A549 (cell line): ENCODE data around the gene VPS72. TPM values are rescaled to one million over a fixed set of nuclear protein-coding genes. Genes with fewer than 3 reads are reported as not detected.

Source experiments
- ATAC-seq, 2 experiments: fragments of 200-7000 bp in 1 of 2; fragments of >200 bp in 1 of 2; cut with Nextera tagmentation in 1 of 2; cut with Tn5 transposase in 1 of 2; 3 replicates each; pipeline versions ENCODE4 v1.8.0 to v1.9.1; 2018 to 2020; ENCODE audit warnings: mild to moderate bottlenecking in 1 of 2, moderate library complexity in 1 of 2
- CTCF ChIA-PET: fragments of 300-600 bp; sonication (Branson Sonifier 250); formaldehyde crosslinking; extraction: SDS; loops from one replicate; lab custom pipeline; 2021; ENCODE audit warnings: antibody characterized with exemption, inconsistent platforms; lab: Yijun Ruan, JAX
- POLR2A ChIA-PET: fragments of 350-600 bp; formaldehyde crosslinking; extraction: SDS; loops from one replicate; lab custom pipeline; 2021; ENCODE audit warnings: antibody characterized with exemption, inconsistent platforms; lab: Yijun Ruan, JAX
- DNase-seq, 2 experiments: peaks; one replicate each; pipeline versions ENCODE4 v3.0.0 to v3.0.0-alpha.2; 2011 to 2016; ENCODE audit warnings: low read depth in 1 of 2, low spot score in 1 of 2
- FAIRE-seq: peaks from 2 replicates; lab custom pipeline; 2011; peaks lifted over from hg19 to GRCh38; lab: Jason Lieb, UNC
- H3K27ac ChIP-seq, 2 experiments: fragments of >200 bp; sonication (Bioruptor Twin); formaldehyde crosslinking; 3 replicates each; pipeline ENCODE4 v1.5.1; 2016 to 2017
- H3K4me1 ChIP-seq: fragments of >200 bp; sonication (Bioruptor Twin); formaldehyde crosslinking; 3 replicates; pipeline ENCODE4 v1.6.1; 2016
- H3K4me2 ChIP-seq: fragments of >200 bp; sonication (Bioruptor Twin); formaldehyde crosslinking; 3 replicates; pipeline ENCODE4 v1.6.1; 2016
- H3K4me3 ChIP-seq: fragments of >200 bp; sonication (Bioruptor Twin); formaldehyde crosslinking; 3 replicates; pipeline ENCODE4 v1.5.1; 2016
- H3K9me3 ChIP-seq: fragments of >200 bp; sonication (Bioruptor Twin); formaldehyde crosslinking; 3 replicates; pipeline ENCODE4 v1.6.1; 2016
- BHLHE40 ChIP-seq: IDR thresholded peaks from 2 replicates; pipeline ENCODE4 v1.6.1; 2012; ENCODE audit warnings: low read depth, low read length, inconsistent platforms
- CBX2 ChIP-seq: fragments of 200-600 bp; sonication (generic); IDR thresholded peaks from 2 replicates; pipeline ENCODE4 v1.6.1; 2016; ENCODE audit warnings: low read depth, mild to moderate bottlenecking, borderline replicate concordance
- CBX8 ChIP-seq: fragments of 200-600 bp; sonication (generic); IDR thresholded peaks from 2 replicates; pipeline ENCODE4 v1.6.1; 2016
- CEBPB ChIP-seq, 2 experiments: fragments of >200 bp in 1 of 2; sonication (Bioruptor Twin) in 1 of 2; formaldehyde crosslinking in 1 of 2; IDR thresholded peaks; 2 replicates each; pipeline ENCODE4 v1.6.1; 2012 to 2016
- CHD2 ChIP-seq: fragments of 150-350 bp; IDR thresholded peaks from 2 replicates; pipeline ENCODE4 v1.6.1; 2014; ENCODE audit warnings: low read length; ENCODE audit not compliant: partially characterized antibody
- CHD4 ChIP-seq: fragments of 200-600 bp; sonication (generic); IDR thresholded peaks from 2 replicates; pipeline ENCODE4 v1.6.1; 2016; ENCODE audit warnings: antibody characterized with exemption, mild to moderate bottlenecking, borderline replicate concordance
- EHMT2 ChIP-seq: fragments of 200-600 bp; sonication (generic); IDR thresholded peaks from 2 replicates; pipeline ENCODE4 v1.6.1; 2016; ENCODE audit warnings: antibody characterized with exemption, low read depth, mild to moderate bottlenecking, moderate library complexity
- FOSL2 ChIP-seq, 2 experiments: fragments of 450-650 bp in 1 of 2; fragments of >200 bp in 1 of 2; sonication (Bioruptor Twin) in 1 of 2; formaldehyde crosslinking; IDR thresholded peaks; 2 replicates each; pipeline versions ENCODE4 v1.5.0 to v1.6.1; 2016 to 2020; ENCODE audit warnings: mild to moderate bottlenecking in 1 of 2, moderate library complexity in 1 of 2
- FOXS1 ChIP-seq: fragments of 250-450 bp; sonication (Bioruptor Pico); IDR thresholded peaks from 2 replicates; pipeline ENCODE4 v1.5.0; 2020; ENCODE audit warnings: mild to moderate bottlenecking, moderate library complexity
- HEYL ChIP-seq: fragments of 250-450 bp; sonication (Bioruptor Pico); IDR thresholded peaks from 2 replicates; pipeline ENCODE4 v1.8.0; 2021; ENCODE audit warnings: mild to moderate bottlenecking, moderate library complexity
- HMGXB4 ChIP-seq: fragments of 250-450 bp; sonication (Bioruptor Pico); IDR thresholded peaks from 2 replicates; pipeline ENCODE4 v1.5.0; 2021; ENCODE audit warnings: mild to moderate bottlenecking, moderate library complexity, borderline replicate concordance
- HOXA7 ChIP-seq: fragments of 250-450 bp; sonication (Bioruptor Pico); IDR thresholded peaks from 2 replicates; pipeline ENCODE4 v1.5.0; 2020; ENCODE audit warnings: mild to moderate bottlenecking, moderate library complexity
- KDM1A ChIP-seq: fragments of 200-600 bp; sonication (generic); IDR thresholded peaks from 2 replicates; pipeline ENCODE4 v1.6.1; 2016; ENCODE audit warnings: low read depth, mild to moderate bottlenecking
- KDM5A ChIP-seq: fragments of 200-600 bp; sonication (generic); IDR thresholded peaks from 2 replicates; pipeline ENCODE4 v1.6.1; 2016; ENCODE audit warnings: antibody characterized with exemption, mild to moderate bottlenecking
- MAFK ChIP-seq: fragments of 450-650 bp; IDR thresholded peaks from 2 replicates; pipeline ENCODE4 v1.6.1; 2014; ENCODE audit not compliant: partially characterized antibody
- NPAS2 ChIP-seq: fragments of 250-450 bp; sonication (Bioruptor Pico); IDR thresholded peaks from 2 replicates; pipeline ENCODE4 v1.8.0; 2022; ENCODE audit warnings: mild to moderate bottlenecking, moderate library complexity, borderline replicate concordance
- PHF8 ChIP-seq: fragments of 200-600 bp; sonication (generic); IDR thresholded peaks from 2 replicates; pipeline ENCODE4 v1.6.1; 2016; ENCODE audit warnings: low read depth, mild to moderate bottlenecking, antibody characterized with exemption, moderate library complexity, borderline replicate concordance
- POLR2AphosphoS2 ChIP-seq: conservative IDR thresholded peaks from 2 replicates; pipeline ENCODE4 v1.6.1; 2012; ENCODE audit warnings: low read length, improper control_type of control experiment, inconsistent platforms
- RCOR1 ChIP-seq: fragments of 150-350 bp; IDR thresholded peaks from 2 replicates; pipeline ENCODE4 v1.6.1; 2014; ENCODE audit warnings: antibody characterized with exemption, low read length, low read depth
- SREBF2 ChIP-seq: fragments of 450-650 bp; IDR thresholded peaks from 2 replicates; pipeline ENCODE4 v1.6.1; 2014; ENCODE audit warnings: mild to moderate bottlenecking, moderate library complexity
- ZNF302 ChIP-seq: fragments of 250-450 bp; sonication (Bioruptor Pico); IDR thresholded peaks from 2 replicates; pipeline ENCODE4 v1.9.0; 2021; ENCODE audit warnings: inconsistent platforms, mild to moderate bottlenecking, moderate library complexity
- WGBS: methylation state at CpG from one replicate; pipeline ENCODE4 v1.1.6; 2017; ENCODE audit errors: missing lambda C conversion rate; 5-methylcytosine and 5-hydroxymethylcytosine counted together
- polyA plus RNA-seq, 4 experiments: library from polyadenylated mRNA; depleted of rRNA in 3 of 4; stranded (reverse); fragments of >200 nt; fragmentation: RNase III in 1 of 4; extraction: RNeasy Plus Mini Kit Qiagen cat#74134 plus additional on column Dnase treatment in 1 of 4; gene quantifications; 2 replicates in 3 of 4; 3 replicates in 1 of 4; pipeline ENCODE4 v1.2.3, GENCODE V29; 2011 to 2017
- TF ChIP-seq, protein P1 (sequence below): fragments of >200 bp; sonication (Bioruptor Twin); formaldehyde crosslinking; IDR thresholded peaks from 3 replicates; pipeline ENCODE4 v1.5.1; 2016
- TF ChIP-seq, protein P2 (sequence below): fragments of >200 bp; sonication (Bioruptor Twin); formaldehyde crosslinking; IDR thresholded peaks from 3 replicates; pipeline ENCODE4 v1.6.1; 2016
- TF ChIP-seq, protein P3 (sequence below): fragments of 150-350 bp; IDR thresholded peaks from 2 replicates; pipeline ENCODE4 v1.6.1; 2014; ENCODE audit warnings: low read depth, mild to moderate bottlenecking, low read length
- TF ChIP-seq, protein P4 (sequence below): IDR thresholded peaks from 2 replicates; pipeline ENCODE4 v1.6.1; 2012
- TF ChIP-seq, protein P5 (sequence below): fragments of >200 bp; sonication (Bioruptor Twin); formaldehyde crosslinking; IDR thresholded peaks from 2 replicates; pipeline ENCODE4 v1.6.1; 2016

VPS72 gene
- polyA plus RNA-seq, 2 of the 4 experiments (the other 2 are of a cell fraction): 50.8 to 81.2 TPM

- CTCF ChIA-PET: interaction anchor here (1.2 to 5.8 kb wide), 3 partner anchors 28 to 53 kb away, joined by 3 to 48 read pairs (median 4); no protein-coding TSS in a partner anchor
- ATAC-seq (peak in 1 of 2 experiments; percentile 5; a peak in 3 of 6 replicates), DNase-seq (peak in 1 of 2 experiments; percentile 65), FAIRE-seq (no peak)
- H3K27ac ChIP-seq: peak overlapping the region; percentile 95
- TF ChIP-seq POLR2AphosphoS2 (no peak), CBX2 (no peak), NPAS2 (CRISPR knock-in tag) (no peak), FOXS1 (CRISPR knock-in tag) (no peak), MAFK (no peak), PHF8 (no peak), KDM1A (peak; percentile 67; the same call in 1 of the 2 replicates), HMGXB4 (CRISPR knock-in tag) (no peak), ZNF302 (CRISPR knock-in tag) (no peak), RCOR1 (no peak), KDM5A (no peak), CEBPB (IDR thresholded peaks at IDR 0.05) (no peak), HOXA7 (no peak), CHD4 (peak; percentile 63; the same call in 1 of the 2 replicates), FOSL2 (IDR thresholded peaks at IDR 0.05) (no peak), FOSL2 (CRISPR knock-in tag; IDR thresholded peaks at IDR 0.05) (peak; percentile 39), HEYL (CRISPR knock-in tag) (no peak), BHLHE40 (no peak), CBX8 (no peak), SREBF2 (no peak), CHD2 (no peak), EHMT2 (no peak)
- TF ChIP-seq, protein P1, sequence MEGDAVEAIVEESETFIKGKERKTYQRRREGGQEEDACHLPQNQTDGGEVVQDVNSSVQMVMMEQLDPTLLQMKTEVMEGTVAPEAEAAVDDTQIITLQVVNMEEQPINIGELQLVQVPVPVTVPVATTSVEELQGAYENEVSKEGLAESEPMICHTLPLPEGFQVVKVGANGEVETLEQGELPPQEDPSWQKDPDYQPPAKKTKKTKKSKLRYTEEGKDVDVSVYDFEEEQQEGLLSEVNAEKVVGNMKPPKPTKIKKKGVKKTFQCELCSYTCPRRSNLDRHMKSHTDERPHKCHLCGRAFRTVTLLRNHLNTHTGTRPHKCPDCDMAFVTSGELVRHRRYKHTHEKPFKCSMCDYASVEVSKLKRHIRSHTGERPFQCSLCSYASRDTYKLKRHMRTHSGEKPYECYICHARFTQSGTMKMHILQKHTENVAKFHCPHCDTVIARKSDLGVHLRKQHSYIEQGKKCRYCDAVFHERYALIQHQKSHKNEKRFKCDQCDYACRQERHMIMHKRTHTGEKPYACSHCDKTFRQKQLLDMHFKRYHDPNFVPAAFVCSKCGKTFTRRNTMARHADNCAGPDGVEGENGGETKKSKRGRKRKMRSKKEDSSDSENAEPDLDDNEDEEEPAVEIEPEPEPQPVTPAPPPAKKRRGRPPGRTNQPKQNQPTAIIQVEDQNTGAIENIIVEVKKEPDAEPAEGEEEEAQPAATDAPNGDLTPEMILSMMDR: no peak
- TF ChIP-seq, protein P2, sequence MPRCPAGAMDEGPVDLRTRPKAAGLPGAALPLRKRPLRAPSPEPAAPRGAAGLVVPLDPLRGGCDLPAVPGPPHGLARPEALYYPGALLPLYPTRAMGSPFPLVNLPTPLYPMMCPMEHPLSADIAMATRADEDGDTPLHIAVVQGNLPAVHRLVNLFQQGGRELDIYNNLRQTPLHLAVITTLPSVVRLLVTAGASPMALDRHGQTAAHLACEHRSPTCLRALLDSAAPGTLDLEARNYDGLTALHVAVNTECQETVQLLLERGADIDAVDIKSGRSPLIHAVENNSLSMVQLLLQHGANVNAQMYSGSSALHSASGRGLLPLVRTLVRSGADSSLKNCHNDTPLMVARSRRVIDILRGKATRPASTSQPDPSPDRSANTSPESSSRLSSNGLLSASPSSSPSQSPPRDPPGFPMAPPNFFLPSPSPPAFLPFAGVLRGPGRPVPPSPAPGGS: no peak
- TF ChIP-seq, protein P3, sequence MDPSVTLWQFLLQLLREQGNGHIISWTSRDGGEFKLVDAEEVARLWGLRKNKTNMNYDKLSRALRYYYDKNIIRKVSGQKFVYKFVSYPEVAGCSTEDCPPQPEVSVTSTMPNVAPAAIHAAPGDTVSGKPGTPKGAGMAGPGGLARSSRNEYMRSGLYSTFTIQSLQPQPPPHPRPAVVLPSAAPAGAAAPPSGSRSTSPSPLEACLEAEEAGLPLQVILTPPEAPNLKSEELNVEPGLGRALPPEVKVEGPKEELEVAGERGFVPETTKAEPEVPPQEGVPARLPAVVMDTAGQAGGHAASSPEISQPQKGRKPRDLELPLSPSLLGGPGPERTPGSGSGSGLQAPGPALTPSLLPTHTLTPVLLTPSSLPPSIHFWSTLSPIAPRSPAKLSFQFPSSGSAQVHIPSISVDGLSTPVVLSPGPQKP: no peak
- TF ChIP-seq, protein P4, sequence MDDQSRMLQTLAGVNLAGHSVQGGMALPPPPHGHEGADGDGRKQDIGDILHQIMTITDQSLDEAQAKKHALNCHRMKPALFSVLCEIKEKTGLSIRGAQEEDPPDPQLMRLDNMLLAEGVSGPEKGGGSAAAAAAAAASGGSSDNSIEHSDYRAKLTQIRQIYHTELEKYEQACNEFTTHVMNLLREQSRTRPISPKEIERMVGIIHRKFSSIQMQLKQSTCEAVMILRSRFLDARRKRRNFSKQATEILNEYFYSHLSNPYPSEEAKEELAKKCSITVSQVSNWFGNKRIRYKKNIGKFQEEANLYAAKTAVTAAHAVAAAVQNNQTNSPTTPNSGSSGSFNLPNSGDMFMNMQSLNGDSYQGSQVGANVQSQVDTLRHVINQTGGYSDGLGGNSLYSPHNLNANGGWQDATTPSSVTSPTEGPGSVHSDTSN: no peak
- TF ChIP-seq, protein P5, sequence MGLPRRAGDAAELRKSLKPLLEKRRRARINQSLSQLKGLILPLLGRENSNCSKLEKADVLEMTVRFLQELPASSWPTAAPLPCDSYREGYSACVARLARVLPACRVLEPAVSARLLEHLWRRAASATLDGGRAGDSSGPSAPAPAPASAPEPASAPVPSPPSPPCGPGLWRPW: no peak
- H3K4me2 ChIP-seq: peak overlapping the region; percentile 87
- H3K4me3 ChIP-seq: peak overlapping the region; percentile 78
- H3K4me1 ChIP-seq: peaks cover 30% of the 10 kb centered on the region
- 1% methylated on average over 10 of the region's 10 CpGs for WGBS
- POLR2A ChIA-PET: interaction anchor here (1.4 kb wide), 1 partner anchor 8 kb away, joined by 7 read pairs; the partner anchor contains the start of gene VPS72
- H3K9me3 ChIP-seq: no peaks in the 10 kb centered on the region
These were observed 7.9 kb upstream of the VPS72 start for GRCh38 chr1:151197863-151198253.
